K562 (cell line): ENCODE results near the gene COX15. TPM values are rescaled to one million over a fixed set of nuclear protein-coding genes. Genes with fewer than 3 reads are reported as not detected.

Experiments used
- CREBBP ChIP-seq: IDR thresholded peaks from one replicate; pipeline ENCODE4 v1.6.1; 2012; ENCODE audit warnings: low read depth, mild to moderate bottlenecking, control low read depth, inconsistent platforms, low read length
- KDM4B ChIP-seq, 2 experiments: fragments of 450-650 bp in 1 of 2; sonication (generic) in 1 of 2; IDR thresholded peaks; 2 replicates each; pipeline ENCODE4 v1.6.1; 2016 to 2017; ENCODE audit warnings: borderline replicate concordance in 2 of 2, antibody characterized with exemption in 1 of 2, low read depth in 1 of 2, mild to moderate bottlenecking in 1 of 2
- NFYB ChIP-seq: IDR thresholded peaks from 2 replicates; pipeline ENCODE4 v1.6.1; 2011; ENCODE audit warnings: mild to moderate bottlenecking, moderate library complexity; ENCODE audit not compliant: insufficient read length; ENCODE audit errors: extremely low read depth
- NR2C2 ChIP-seq, 2 experiments: fragments of 200-800 bp in 1 of 2; sonication (Bioruptor generic) in 1 of 2; sonication (generic) in 1 of 2; formaldehyde crosslinking in 1 of 2; IDR thresholded peaks; 2 replicates each; pipeline versions ENCODE4 v1.6.1 to v1.8.0; 2016 to 2022; ENCODE audit warnings: mild to moderate bottlenecking in 1 of 2, missing compliant biosample characterization in 1 of 2, missing genetic modification characterization in 1 of 2, missing genetic modification reagents in 1 of 2
- NR4A1 ChIP-seq, 2 experiments: fragments of 250-450 bp in 1 of 2; fragments of 450-650 bp in 1 of 2; sonication (Bioruptor Pico) in 1 of 2; IDR thresholded peaks; 2 replicates each; pipeline versions ENCODE4 v1.4.0 to v1.6.1; 2016 to 2020; ENCODE audit warnings: mild to moderate bottlenecking in 2 of 2, missing compliant biosample characterization in 1 of 2, missing genetic modification characterization in 1 of 2, moderate library complexity in 1 of 2
- RBM22 ChIP-seq: fragments of 200-400 bp; formaldehyde crosslinking; IDR thresholded peaks from 2 replicates; pipeline ENCODE4 v1.6.1; 2018; ENCODE audit warnings: low read length, low read depth; ENCODE audit not compliant: poor library complexity, severe bottlenecking
- SMC3 ChIP-seq: conservative IDR thresholded peaks from 2 replicates; pipeline ENCODE4 v1.6.1; 2011; ENCODE audit warnings: low read depth, low read length, improper control_type of control experiment; ENCODE audit not compliant: insufficient read depth
- TCF3 ChIP-seq: sonication (generic); formaldehyde crosslinking; IDR thresholded peaks from 2 replicates; pipeline ENCODE4 v1.4.0; 2020; ENCODE audit warnings: mild to moderate bottlenecking, missing genetic modification reagents
- polyA plus RNA-seq, 8 experiments: library from polyadenylated mRNA; depleted of rRNA in 4 of 8; stranded (reverse) in 5 of 8; unstranded in 3 of 8; fragments of >200 nt; fragmentation: Nextera tagmentation in 2 of 8; fragmentation: Illumina TruSeq in 1 of 8; extraction: Ambion mirVana in 2 of 8; extraction: Trizol in 1 of 8; gene quantifications; 2 replicates each; pipeline versions ENCODE4 v1.2.1 to v1.2.3, GENCODE V29; 2011 to 2014; ENCODE audit warnings: inconsistent platforms in 1 of 8, missing spikeins in 1 of 8
- total RNA-seq, 7 experiments: library from RNA; depleted of rRNA in 6 of 7; stranded (reverse); fragments of >200 nt in 6 of 7; fragmentation: Illumina TruSeq in 2 of 7; extraction: Trizol in 2 of 7; gene quantifications; 2 replicates each; pipeline versions ENCODE4 v1.2.1 to v1.2.3, GENCODE V29; 2011 to 2021; ENCODE audit warnings: low replicate concordance in 1 of 7
- TF ChIP-seq, protein P1 (sequence below), 2 experiments: fragments of 450-650 bp; IDR thresholded peaks; 2 replicates each; pipeline ENCODE4 v1.6.1; 2016; ENCODE audit warnings: mild to moderate bottlenecking in 2 of 2, borderline replicate concordance in 1 of 2, low read depth in 1 of 2, moderate library complexity in 1 of 2
- TF ChIP-seq, protein P2 (sequence below), 3 experiments: IDR thresholded peaks in 2 of 3; conservative IDR thresholded peaks in 1 of 3; 2 replicates each; pipeline ENCODE4 v1.5.1; 2011 to 2012; ENCODE audit warnings: low read length in 3 of 3, mild to moderate bottlenecking in 3 of 3, control low read depth in 2 of 3, improper control_type of control experiment in 1 of 3, inconsistent platforms in 1 of 3, low read depth in 1 of 3, mixed read lengths in 1 of 3, moderate library complexity in 1 of 3; ENCODE audit not compliant: insufficient read depth in 2 of 3
- TF ChIP-seq, protein P3 (sequence below): IDR thresholded peaks from 3 replicates; pipeline ENCODE4 v1.6.1; 2011; ENCODE audit warnings: borderline replicate concordance, mild to moderate bottlenecking, moderate library complexity; ENCODE audit not compliant: insufficient read length; ENCODE audit errors: extremely low read depth

Gene COX15
- total and polyA plus RNA-seq, 9 of the 15 experiments (the other 6 are each of a cell fraction or from before 2014, with no cell fraction given) = 17.4 to 45.1 (median 23.7) TPM

DNA sequence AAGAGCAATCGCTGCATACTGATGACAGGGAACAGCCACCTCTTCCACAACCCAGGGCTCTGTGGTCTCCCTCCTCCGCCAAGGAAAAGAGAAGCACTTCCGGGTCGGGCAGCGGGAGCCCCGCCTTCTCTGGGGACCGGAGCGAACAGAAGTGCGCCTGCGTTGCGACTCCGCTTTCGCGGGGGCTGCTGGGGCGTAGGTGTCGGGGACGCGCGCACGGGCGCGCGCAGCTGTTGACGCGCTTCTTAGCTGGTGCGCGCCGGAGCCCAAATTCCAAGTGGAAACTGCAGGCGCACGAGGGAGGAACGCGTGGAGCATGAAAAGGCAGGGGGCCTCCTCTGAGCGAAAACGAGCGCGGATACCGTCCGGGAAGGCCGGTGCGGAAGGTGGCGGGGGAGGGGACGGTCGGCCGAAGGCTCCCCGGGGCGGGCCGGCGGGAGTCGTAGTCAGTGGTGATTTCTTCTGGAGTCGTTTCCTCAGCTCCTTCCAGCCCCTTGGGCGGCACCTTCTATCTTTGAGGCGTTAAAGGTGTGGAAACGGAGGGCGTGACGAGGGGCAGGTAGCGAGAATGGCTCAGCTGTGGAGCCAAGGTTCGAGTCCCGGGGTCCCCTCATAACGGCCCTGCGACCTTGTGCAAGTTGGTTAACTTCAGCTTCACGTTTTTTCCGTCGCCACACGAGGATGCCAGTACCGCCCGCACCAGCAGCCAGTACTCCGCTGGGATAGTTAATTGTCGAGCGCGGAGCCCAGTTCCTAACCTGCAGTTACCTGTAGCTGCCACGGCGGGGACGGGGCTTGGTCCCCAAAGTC is at the start of gene COX15, which contains the start of gene CUTC (continued):
- TF ChIP-seq NFYB = no peak
- TF ChIP-seq, protein P1, sequence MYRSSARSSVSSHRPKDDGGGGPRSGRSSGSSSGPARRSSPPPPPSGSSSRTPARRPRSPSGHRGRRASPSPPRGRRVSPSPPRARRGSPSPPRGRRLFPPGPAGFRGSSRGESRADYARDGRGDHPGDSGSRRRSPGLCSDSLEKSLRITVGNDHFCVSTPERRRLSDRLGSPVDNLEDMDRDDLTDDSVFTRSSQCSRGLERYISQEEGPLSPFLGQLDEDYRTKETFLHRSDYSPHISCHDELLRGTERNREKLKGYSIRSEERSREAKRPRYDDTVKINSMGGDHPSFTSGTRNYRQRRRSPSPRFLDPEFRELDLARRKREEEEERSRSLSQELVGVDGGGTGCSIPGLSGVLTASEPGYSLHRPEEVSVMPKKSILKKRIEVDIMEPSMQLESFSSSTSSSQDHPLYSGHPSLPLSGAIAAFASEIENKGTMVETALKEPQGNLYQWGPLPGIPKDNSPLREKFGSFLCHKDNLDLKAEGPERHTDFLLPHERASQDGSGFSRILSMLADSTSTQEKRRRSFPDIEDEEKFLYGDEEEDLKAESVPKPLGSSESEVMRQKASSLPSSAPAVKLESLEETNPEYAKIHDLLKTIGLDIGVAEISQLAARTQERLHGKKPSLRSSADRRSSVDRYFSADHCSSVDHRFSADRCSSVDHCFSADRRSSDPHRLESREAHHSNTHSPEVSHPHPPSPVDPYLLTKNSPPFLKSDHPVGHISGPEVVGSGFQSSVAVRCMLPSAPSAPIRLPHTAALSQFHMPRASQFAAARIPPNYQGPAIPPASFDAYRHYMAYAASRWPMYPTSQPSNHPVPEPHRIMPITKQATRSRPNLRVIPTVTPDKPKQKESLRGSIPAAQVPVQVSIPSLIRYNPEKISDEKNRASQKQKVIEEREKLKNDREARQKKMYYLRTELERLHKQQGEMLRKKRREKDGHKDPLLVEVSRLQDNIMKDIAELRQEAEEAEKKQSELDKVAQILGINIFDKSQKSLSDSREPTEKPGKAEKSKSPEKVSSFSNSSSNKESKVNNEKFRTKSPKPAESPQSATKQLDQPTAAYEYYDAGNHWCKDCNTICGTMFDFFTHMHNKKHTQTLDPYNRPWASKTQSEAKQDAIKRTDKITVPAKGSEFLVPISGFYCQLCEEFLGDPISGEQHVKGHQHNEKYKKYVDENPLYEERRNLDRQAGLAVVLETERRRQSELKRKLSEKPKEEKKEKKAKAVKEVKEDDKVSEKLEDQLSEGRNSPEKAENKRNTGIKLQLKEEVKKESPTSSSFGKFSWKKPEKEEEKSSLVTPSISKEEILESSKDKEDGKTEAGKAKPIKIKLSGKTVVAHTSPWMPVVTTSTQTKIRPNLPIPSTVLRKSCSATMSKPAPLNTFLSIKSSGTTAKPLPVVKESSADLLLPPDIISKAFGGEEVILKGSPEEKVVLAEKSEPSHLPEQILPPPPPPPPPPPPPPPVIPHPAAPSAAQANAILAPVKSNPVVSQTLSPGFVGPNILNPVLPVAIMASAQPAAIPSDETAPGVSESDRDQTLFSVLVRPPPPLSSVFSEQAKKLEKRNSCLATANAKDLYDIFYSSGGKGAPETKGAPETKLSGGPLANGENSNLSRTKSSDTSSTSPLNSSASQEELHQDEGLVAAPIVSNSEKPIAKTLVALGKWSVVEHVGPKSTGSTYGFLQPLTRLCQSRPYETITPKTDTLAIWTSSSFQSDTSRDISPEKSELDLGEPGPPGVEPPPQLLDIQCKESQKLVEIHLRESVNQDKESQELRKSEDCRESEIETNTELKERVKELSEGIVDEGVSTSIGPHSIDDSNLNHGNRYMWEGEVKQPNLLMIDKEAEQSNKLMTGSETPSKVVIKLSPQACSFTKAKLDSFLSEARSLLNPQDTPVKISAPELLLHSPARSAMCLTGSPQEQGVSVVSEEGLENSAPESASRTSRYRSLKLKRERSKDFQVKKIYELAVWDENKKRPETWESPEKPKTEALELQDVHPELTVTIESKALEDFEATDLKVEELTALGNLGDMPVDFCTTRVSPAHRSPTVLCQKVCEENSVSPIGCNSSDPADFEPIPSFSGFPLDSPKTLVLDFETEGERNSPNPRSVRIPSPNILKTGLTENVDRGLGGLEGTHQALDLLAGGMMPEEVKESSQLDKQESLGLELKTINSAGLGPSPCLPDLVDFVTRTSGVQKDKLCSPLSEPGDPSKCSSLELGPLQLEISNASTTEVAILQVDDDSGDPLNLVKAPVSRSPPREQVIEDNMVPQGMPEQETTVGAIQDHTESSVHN (IDR thresholded peaks at IDR 0.05; ENCODE audit: borderline replicate concordance in 1 of 2, low read depth in 1 of 2) = no peak
- TF ChIP-seq NR4A1 (CRISPR knock-in tag; IDR thresholded peaks at IDR 0.05) = no peak
- TF ChIP-seq NR4A1 (tag; IDR thresholded peaks at IDR 0.05) = no peak
- TF ChIP-seq TCF3 (CRISPR knock-in tag) = no peak
- no peak for TF ChIP-seq CREBBP
- TF ChIP-seq NR2C2 (CRISPR knock-in tag; IDR thresholded peaks at IDR 0.05) = peak; percentile 98
- peak; percentile 99 for TF ChIP-seq NR2C2 (tag; IDR thresholded peaks at IDR 0.05)
- TF ChIP-seq SMC3 = no peak
- TF ChIP-seq RBM22 = no peak
- TF ChIP-seq, protein P2, sequence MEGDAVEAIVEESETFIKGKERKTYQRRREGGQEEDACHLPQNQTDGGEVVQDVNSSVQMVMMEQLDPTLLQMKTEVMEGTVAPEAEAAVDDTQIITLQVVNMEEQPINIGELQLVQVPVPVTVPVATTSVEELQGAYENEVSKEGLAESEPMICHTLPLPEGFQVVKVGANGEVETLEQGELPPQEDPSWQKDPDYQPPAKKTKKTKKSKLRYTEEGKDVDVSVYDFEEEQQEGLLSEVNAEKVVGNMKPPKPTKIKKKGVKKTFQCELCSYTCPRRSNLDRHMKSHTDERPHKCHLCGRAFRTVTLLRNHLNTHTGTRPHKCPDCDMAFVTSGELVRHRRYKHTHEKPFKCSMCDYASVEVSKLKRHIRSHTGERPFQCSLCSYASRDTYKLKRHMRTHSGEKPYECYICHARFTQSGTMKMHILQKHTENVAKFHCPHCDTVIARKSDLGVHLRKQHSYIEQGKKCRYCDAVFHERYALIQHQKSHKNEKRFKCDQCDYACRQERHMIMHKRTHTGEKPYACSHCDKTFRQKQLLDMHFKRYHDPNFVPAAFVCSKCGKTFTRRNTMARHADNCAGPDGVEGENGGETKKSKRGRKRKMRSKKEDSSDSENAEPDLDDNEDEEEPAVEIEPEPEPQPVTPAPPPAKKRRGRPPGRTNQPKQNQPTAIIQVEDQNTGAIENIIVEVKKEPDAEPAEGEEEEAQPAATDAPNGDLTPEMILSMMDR (IDR thresholded peaks at IDR 0.05 in 2 of 3, conservative IDR thresholded peaks at IDR 0.05 in 1 of 3; ENCODE audit: insufficient read depth in 2 of 3, low read depth in 1 of 3, low read length in 3 of 3) = peak; percentile 18 to 36 (median 31); a peak in 4 of 6 replicates
- TF ChIP-seq, protein P3, sequence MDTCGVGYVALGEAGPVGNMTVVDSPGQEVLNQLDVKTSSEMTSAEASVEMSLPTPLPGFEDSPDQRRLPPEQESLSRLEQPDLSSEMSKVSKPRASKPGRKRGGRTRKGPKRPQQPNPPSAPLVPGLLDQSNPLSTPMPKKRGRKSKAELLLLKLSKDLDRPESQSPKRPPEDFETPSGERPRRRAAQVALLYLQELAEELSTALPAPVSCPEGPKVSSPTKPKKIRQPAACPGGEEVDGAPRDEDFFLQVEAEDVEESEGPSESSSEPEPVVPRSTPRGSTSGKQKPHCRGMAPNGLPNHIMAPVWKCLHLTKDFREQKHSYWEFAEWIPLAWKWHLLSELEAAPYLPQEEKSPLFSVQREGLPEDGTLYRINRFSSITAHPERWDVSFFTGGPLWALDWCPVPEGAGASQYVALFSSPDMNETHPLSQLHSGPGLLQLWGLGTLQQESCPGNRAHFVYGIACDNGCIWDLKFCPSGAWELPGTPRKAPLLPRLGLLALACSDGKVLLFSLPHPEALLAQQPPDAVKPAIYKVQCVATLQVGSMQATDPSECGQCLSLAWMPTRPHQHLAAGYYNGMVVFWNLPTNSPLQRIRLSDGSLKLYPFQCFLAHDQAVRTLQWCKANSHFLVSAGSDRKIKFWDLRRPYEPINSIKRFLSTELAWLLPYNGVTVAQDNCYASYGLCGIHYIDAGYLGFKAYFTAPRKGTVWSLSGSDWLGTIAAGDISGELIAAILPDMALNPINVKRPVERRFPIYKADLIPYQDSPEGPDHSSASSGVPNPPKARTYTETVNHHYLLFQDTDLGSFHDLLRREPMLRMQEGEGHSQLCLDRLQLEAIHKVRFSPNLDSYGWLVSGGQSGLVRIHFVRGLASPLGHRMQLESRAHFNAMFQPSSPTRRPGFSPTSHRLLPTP = peak; percentile 39
- TF ChIP-seq KDM4B (IDR thresholded peaks at IDR 0.05; ENCODE audit: borderline replicate concordance in 2 of 2, low read depth in 1 of 2) = peak in 1 of 2 experiments; percentile 56; a peak in 1 of 4 replicates
